Activated CD4-positive, CD25-positive, alpha-beta regulatory T cell treated with anti-CD3 and anti-CD28 coated beads, Interleukin-2, amount 50 U/mL, for 72 hours (primary cell): Measurements from ENCODE around the gene KMT5B.

Experiments used
- DNase-seq: peaks from one replicate; pipeline ENCODE4 v3.0.0; 2021

Gene KMT5B

DNA sequence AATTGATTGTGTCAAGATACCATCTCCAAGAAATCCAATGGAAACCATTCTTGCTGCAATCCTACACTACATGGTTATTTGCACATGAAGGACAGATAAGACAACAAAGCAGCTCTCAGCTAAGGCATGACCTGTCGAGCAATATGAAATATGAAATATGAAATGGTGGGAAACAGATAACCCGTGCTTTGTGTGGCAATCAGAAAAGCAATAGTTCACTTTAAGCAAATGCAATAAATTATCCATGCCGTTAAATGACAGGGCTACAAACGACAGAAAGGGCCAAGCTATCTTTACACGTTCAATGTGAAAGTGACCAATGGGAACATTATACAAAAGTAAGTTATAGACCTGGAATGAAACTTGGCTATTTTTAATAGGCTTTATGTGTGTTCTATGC lies 35.2 kb downstream of the KMT5B start:
- no peak for DNase-seq

DNA sequence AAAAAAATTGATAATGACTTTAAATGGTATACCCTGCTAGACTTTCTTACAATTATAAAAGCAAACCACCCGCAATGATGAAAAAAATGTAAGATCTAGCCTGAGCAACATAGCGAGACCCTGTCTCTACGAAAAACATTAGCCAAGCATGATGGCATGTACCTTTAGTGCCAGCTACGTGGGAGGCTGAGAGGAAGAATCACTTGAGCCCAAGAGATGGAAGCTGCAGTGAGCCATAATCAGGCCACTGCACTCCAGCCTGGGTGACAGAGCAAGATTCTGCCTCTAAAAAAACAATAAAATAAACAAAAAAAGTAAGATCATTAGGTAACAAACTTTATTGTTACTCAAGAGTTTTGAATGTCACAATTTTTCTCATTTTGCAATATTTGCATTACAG lies 39.2 kb downstream of the KMT5B start:
- no peak for DNase-seq

DNA sequence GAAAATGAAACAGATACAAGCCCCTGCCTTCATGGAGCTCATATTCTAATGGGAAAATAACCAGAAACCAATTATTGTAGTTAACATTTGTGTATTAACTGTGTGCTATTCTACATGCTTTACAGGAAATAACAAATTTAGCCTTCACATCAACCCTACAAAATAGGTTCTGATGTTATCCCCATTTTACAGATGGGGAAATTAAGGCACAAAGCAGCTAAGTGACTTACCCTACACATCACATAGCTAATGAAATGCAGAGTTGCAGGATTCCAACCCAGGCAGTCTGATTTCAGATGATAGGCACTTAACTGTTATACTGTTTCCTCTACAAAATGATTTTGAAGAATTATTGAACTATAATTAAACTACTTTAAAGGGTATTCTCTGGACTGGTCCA lies 43.7 kb downstream of the KMT5B start:
- DNase-seq, result no peak

DNA sequence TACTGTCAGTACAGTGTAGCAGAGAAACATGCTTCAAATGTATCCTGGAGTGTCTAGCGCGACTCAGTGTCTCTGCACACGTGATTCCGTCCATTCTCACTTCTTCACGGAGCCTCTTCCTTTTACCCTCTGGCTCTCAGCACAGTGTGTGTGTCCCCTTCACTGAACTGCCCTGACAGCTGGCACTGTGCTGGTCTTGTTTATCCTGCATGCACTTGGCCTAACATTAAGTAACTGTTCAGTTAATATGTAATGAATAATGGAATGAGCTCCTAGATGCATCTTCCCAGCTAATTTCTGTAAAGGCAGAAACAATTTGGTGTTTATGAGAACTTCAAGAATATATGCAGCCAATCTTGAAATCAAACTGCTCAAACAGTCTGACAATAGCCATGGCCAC lies 44.4 kb downstream of the KMT5B start:
- no peak for DNase-seq

DNA sequence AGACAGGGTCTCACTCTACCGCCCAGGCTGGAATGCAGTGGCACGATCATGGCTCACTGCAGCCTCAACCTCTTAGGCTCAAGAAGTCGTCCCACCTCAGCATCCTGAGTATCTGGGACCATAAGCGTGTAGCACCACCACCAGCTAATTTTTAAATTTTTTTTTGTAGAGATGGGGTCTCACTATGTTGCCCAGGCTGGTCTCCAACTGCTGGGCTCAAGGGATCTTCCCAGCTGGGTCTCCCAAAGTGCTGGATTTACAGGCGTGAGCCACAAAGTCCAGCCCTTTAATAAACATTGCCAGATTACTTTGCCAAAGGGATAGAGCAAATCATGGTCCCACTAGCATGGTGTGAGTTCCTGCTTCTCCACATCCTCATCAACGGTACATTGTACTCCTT lies 45.6 kb downstream of the KMT5B start:
- no peak for DNase-seq

DNA sequence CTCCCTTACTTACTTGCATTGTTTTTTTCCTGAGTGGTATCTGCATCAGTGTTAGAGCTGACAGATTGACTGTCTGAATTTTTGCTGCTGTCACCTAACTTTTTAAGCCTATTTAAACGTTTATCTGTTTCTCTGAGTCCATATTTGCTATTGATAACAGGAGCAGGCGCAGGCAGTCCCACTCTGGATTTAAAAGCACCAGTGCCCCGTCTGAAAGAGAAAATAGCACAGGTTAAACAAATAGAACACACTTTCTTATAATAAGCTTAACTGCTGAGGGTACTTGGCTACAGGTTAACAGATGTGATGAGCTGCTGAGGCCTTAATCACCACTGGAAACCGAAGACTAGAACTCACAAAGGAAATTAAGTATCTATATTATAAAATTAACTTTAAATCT lies 46.1 kb downstream of the KMT5B start:
- no peak for DNase-seq

DNA sequence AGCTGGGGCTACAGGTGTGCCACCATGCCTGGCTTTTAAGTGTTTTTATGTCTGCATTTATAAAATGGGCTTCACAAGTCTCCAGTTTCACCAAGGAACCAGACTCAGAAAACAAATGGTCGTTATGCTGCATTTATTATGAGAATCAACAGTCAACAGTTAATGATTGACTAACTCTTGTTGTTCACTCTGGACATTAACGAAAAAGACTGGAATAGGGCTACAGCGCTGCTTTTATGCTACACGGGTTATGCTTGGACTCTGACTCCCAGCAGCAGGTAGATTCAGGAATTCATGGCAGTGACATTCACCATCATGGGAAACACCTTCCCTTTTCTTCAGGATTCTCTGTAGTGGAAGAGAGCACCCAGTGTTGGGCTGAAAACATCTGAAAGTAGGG lies 47.5 kb downstream of the KMT5B start:
- DNase-seq, result no peak

DNA sequence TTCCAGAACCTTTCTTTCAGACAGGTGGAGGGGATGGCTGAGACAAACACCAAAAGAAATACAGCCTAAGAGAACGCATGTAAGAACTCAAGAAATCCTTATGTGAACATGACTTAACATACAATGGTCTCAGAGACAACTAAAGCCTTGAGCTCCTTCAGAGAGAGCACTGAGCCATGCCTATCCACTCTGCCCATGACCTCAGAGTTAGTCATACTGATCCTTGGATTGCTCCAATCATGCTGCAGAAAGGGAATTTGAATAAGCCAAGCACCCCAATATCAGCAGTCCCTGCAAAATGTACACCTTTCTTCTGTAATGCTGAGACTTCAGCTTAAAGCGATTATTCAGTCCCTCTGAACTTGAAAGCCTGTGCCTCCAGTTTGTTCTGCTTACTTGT lies 48.7 kb downstream of the KMT5B start:
- no peak for DNase-seq

DNA sequence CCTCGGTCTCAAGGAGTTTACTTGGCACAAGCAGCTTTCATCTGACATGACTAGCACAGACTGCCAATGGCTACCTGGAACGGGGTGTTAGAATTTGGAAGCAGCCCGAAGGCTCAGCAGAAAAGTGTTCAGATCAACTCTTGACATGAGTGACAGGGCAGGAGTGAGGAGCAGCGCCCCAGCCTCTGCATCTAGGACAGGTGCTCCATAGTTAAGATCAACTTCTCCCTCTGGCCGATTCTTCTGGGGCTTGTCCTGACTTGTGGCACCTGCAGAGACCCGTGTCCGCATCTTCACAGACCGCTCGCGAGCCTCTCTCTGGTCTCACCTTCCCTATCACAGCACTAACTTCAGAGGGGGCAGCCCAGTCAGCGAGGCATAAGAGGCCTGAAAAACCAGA lies 49.4 kb downstream of the KMT5B start:
- no peak for DNase-seq

DNA sequence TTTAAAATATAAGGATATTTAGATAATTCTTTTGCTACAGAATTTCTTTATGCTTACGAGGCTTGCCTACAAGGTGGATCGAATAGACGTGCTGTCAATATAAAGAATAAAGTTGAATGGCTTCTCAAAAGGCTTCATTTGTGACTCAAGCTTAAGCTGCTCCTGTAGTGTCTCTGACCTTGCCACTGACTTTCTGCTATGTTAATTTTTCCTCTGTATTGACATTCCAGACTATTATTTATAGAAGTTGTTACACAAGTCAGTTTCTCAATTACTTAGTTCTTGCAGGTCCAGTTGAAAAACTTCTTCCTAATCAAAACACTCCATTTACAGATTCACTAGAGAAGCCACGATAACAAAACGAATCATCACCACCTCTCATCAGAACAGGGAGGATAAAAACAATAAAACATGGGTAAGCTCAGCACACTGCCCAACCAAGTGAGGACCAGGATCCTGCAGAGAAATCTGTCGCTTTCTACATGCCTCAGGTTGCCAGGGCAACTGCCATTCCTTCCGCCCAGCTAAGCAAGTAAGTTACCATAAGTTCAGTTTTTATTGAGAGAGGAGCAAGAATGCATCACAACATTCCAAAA lies 52.9 kb downstream of the KMT5B start:
- DNase-seq, result no peak

DNA sequence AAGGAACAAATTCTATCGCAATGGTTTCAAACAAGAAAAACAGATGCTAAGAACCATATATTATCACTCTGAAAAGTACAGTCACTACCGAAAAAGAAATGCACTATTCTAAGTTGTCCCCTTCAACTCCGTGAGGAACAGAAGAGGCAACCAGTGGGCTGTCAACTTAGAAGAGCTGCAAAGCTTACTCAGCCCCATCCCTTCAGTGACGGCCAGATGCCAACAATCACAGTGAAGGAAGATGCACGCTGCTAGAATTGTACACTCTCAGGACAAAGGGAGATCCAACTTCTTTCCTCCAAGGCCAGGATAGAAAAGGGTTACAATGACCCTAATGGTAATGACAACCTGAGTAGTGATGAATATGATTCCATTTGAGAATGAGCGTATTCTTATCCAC lies 53.4 kb downstream of the KMT5B start:
- DNase-seq, result no peak

DNA sequence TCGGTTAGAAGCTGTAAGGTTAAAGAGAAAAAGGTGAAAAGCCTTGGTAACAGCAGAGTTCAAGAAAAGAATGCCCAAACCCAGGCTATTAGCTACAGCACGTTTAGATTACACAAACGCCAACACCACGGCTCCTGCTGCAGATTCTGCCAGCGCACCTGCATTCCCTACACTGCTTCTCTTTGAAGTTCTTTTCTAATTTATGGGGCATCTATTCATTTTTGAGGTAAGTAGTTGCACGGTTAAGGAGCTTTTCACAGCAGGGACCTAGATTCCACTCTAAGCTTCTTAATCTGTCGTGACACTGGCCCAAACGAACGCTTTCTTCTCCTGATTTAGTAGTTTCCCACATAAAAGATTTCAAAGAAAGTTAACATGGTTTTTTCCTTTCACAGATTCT lies 53.9 kb downstream of the KMT5B start:
- no peak for DNase-seq

DNA sequence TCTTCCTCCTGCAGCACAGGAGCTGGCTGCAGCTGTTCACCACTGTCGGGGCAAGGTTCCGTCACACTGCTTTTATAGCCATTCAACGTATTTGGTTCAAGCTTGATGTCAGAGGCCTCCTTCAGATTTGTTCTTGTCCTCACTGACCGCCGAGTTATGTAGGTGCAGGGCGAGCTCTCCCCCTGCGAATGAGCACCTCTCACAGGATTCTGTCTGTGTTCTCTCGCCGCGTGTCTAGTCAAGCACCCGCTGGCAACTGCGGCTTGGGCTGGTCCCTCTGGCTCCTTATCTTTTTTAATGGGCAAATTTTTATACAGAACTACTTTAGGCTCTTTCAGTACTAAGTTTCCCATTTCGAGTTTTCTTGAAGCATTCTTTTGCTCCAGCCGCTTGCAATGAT lies 54.5 kb downstream of the KMT5B start:
- DNase-seq, result no peak

DNA sequence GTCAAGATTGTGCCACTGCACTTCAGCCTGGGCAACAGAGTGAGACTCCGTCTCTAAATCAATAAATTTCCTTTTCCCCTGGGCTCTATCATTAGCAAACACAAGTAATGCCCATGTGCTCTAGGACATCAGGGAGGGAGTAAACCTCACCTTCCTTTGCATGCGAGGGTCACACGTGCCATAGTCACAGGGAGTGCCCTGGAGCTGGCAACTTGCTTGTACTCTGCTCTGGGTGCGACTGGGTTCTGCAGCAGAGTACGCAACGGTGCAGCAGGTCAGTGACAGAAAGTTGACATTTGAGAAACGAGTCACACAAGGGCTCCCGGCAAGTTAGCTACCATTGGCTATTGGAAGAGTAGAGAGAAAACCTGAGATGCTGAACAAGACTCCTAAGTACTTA lies 59.4 kb downstream of the KMT5B start:
- DNase-seq, result no peak

DNA sequence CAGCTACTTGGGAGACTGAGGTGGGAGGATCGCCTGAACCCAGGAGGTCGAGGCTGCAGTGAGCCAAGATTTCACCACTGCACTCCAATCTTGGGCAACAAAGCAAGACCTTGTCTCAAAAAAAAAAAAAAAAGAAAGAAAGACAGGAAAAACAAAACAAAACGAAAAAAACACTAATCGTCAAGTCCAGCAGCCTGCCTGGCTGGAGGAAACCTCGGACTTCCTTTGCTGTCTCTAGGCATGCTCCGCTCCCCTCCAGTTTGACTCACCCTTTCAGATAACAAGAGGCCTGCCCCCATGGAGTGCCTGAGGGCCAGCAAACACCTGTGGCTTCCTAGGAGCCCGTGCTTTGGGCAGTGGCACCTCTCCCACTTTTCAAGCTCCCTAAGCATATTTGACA lies 63.1 kb downstream of the KMT5B start:
- DNase-seq, result no peak

DNA sequence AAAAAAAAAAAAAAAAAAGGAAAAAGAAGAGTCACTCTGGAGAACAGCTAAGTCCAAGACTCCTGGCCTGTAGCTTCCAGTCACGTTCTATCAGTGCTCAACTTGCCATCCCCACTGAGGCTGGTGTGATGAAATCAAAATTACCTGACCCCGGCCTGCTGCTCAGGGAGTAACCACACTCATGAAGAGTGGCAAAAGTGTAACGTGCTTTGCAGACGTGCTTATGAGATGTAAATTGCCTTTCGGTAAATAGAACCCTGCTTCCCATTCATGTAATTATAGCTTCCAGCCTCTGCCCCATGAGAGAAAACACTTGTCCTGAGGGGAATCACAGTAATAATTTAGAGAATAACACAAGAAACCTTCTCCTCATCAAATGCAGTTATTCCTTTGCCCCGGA lies 63.7 kb downstream of the KMT5B start:
- no peak for DNase-seq

DNA sequence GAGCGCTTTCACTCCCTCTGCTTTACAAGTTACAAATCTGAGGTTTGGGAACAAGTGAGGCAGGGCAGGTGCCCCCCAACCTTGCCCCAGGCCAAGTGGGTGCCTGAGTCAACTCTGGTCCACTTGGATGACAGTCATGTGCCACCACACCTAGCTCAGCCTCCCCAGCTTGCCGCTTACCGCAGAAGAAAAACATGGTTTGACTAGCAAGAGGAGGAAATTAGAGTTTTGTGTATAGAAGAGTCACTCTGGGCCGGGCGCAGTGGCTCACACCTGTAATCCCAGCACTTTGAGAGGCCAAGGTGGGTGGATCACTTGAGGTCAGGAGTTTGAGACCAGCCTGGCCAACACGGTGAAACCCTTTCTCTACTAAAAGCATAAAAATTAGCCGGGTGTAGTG lies 64.2 kb downstream of the KMT5B start:
- no peak for DNase-seq

DNA sequence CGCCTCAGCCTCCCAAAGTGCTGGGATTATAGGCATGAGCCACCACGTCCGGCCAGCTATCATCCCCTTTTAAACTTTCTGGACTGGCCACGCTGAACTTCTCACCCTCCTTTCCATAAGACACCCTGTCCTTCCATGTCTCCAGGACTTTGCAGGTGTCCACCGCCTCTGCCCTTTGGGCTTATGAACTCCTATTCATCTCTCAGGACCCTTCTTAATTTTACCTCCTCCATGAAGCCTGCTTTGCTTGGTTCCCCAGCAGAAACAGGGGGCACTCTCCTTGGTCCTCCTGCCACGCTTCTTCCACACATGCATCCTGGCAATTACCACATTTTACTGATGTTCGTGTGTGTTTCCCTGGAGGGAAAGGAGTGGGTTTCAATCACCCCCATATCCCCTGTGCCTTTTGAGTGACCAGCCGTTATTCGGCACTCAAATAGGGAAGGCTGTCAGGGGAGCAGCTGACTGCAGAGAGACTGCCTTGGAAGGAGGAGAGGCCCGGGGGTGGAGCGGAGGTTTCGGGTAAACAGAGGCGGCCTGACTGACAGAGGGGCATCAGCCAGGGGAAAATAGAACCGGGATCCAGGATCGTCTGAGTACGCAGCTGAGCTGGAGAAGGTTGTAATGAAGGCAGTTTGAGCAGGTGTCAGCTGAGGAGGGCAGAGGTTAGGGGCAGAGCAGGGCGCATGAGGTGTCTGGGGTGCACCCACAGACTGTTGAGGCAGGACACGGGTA lies 64.9 kb downstream of the KMT5B start:
- DNase-seq, result no peak

DNA sequence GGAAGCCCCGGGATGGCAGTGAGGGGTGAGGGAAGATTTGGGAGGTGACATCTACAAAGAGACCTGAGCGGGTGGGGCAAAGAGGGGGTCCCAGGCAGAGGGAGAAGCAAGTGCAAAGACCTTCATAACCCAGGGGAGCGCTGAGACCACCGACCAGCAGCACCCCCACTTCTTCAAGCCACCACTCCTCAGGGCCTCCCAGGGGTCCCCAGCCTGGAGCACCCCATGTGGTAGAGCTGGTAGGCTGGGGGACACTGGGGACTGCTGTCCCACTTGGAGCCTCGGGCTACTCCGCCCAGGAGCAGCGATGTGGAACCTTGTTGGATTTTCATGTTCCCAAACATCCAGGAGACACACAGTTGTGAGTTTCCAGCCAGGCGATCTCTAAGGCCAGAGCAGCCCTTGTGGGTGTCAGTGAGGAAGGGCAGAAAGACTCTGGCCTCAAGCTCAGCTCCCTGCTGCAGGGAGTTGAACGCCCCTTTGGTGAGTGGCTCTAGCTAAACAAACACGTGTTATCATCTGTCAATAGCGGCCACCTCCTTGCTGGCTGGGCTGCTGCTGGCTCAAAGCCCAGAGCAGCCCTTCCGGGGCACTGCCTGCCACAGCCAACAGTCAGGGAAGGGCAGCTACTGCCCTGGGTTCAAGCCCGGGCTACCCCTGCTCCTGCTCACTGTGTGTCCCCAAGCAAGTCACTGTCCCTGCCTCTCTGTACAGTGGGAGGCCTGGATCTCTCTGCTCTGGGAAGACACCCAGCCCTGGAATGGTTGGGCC lies 66.2 kb downstream of the KMT5B start:
- no peak for DNase-seq

DNA sequence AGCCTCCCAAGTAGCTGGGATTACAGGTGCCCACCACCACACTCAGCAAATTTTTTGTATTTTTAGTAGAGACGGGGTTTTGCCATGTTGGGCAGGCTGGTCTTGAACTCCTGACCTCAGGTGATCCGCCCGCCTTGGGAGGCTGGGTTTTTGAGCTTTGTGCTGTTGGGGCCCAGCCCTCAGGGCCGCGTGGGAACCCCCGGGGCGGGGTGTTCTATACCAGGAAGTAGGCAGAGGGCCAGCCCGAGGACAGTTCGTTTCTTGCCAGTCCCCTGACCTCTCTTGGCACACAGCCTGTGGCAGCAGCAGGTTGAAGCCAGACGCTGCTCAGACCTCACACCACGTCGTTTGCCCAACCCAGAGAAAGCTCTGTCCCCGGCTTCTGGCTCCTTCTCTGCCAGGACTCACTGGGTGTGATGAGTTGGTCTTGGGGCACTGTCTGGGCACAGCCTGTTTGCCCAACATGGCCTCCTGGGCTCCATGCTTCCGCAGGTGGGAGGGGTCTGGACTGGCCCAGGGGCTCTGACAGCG lies 67.0 kb downstream of the KMT5B start:
- no peak for DNase-seq

DNA sequence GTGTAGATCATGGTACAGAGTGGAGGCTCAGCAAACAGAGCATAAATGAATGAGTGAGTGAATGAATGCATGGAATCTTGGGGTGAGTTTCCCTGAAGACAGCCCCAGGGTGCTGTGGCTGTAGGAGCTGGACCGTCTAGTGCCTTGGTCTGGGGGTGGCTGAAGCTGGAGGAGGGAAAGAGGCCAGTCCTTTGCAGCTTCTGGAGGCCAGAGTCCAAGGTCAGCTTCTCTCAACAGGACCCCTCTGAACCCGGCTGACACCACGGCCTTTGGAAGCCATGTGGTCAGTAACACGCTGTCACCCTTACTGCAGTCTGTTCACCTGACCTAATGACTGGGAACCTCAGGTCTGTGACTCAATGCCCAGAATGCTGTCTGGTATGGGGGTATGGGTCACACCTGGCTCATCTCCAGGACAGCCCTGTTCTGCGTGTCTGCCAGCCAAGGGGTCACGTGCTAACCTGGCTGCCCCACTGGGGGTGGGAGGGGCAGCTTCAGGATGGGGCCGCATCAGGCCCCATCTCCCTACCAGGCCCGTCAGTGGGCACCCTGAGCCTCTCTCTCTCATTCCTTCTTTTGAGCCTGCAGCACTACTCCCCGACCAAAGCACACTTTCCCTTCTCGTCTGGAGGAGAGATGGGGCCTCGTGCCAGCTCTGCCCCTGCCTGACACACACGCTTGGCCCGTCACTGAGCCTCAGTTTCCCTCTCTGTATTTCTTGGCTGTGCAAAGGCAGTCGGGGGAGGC lies 67.8 kb downstream of the KMT5B start:
- no peak for DNase-seq

DNA sequence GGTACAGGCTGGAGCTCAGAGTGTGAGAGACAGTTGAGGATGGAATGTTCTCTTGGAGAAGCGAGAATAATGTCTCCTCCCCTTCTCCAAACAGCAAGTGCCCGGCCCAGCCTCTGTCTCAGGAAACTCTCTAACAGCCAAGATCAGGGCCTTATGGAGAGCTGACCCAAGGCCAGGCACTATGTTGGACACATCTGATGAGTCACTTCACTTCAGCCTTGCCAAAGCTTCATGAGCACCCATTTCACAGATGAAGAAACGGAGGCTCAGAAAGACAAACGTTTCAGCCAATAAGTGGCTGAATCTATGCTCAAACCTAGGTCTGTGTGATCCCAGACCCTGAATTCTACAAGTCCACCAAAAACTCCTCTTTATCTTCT lies 69.8 kb downstream of the KMT5B start:
- no peak for DNase-seq
